Choroid plexus epithelial cell (primary cell): Measurements from ENCODE around the gene HOXC11.

Experiments
- DNase-seq: peaks from one replicate; pipeline ENCODE4 v3.0.0-alpha.2; 2010; ENCODE audit warnings: low read depth
- H3K4me3 ChIP-seq: 2 replicates; pipeline ENCODE4 v1.5.1; 2011; ENCODE audit warnings: low read depth, mild to moderate bottlenecking, control low read depth, low read length, moderate library complexity
- TF ChIP-seq, protein P1 (sequence below): conservative IDR thresholded peaks from 2 replicates; pipeline ENCODE4 v1.5.1; 2011; ENCODE audit warnings: low read depth, mild to moderate bottlenecking, control low read depth, inconsistent platforms, low read length, moderate library complexity

Gene HOXC11

DNA sequence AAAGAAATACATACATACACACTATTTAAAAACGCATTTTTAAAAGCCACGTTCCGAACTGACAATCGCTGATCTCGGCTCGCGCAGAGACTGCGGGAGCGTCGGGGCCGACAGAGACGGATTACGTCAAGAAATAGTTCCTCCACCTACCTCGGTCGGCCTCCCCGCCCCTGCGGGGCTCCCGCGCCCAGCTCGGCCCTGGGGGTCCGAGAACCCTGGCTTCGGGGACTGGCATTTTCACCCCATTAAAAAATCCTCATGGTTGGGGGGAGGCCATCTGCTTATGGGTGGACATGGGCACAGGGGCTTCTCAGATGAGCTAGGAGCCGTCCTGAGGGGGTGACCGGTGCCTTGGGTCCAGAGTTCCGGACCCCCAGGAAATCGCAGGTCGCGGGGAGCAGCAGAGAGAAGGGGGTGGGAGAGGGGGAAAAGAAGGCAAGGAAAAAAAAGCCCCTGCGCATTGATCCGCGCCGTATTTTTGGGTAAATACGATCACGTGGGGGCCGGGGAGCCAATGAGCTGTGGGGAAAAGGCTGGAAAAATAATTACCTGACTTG is 26.7 kb downstream of the HOXC11 start:
- H3K4me3 ChIP-seq, result no peak overlapping the region
- TF ChIP-seq, protein P1, sequence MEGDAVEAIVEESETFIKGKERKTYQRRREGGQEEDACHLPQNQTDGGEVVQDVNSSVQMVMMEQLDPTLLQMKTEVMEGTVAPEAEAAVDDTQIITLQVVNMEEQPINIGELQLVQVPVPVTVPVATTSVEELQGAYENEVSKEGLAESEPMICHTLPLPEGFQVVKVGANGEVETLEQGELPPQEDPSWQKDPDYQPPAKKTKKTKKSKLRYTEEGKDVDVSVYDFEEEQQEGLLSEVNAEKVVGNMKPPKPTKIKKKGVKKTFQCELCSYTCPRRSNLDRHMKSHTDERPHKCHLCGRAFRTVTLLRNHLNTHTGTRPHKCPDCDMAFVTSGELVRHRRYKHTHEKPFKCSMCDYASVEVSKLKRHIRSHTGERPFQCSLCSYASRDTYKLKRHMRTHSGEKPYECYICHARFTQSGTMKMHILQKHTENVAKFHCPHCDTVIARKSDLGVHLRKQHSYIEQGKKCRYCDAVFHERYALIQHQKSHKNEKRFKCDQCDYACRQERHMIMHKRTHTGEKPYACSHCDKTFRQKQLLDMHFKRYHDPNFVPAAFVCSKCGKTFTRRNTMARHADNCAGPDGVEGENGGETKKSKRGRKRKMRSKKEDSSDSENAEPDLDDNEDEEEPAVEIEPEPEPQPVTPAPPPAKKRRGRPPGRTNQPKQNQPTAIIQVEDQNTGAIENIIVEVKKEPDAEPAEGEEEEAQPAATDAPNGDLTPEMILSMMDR, result no peak
- DNase-seq, result no peak

DNA sequence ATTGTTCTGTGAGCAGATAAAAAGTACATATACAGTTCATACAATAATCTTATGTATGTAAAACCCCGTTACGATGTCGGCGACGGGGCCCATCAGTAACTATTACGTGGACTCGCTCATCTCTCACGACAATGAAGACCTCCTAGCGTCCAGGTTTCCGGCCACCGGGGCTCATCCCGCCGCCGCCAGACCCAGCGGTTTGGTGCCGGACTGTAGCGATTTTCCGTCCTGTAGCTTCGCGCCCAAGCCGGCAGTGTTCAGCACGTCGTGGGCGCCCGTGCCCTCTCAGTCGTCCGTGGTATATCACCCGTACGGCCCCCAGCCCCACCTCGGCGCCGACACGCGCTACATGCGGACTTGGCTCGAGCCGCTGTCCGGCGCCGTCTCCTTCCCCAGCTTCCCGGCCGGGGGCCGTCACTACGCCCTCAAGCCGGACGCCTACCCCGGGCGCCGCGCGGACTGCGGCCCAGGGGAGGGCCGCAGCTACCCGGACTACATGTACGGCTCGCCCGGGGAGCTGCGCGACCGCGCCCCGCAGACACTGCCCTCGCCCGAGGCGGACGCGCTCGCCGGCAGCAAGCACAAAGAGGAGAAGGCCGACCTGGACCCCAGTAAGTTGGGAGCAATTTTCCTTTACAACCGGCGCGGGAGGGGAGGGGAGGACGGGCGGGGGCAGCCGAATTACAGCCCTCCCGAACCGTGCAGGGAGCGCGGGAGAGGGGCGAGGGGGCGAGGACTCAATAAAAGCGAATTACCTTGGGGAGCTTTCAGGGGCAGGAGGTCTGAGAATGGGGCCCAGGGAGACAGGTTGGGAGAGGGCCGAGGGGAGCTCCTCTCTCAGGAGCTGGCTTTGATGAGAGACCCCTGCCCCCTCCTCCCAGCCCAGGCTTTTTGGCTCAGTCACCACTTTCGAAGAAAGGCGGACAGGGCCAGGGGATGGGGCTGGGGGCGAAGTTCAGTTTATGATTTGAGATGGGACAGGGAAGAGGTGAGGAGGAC is 27.5 kb downstream of the HOXC11 start, which contains the start of gene HOXC9:
TSS of gene HOXC9 (plus strand) at position 46 of the 999 bp plus-strand sequence. CDS start at position 74, 28 bp downstream.
- TF ChIP-seq, protein P1, result no peak
- DNase-seq, result no peak
- no peak within 1 kb of the TSS for H3K4me3 ChIP-seq

DNA sequence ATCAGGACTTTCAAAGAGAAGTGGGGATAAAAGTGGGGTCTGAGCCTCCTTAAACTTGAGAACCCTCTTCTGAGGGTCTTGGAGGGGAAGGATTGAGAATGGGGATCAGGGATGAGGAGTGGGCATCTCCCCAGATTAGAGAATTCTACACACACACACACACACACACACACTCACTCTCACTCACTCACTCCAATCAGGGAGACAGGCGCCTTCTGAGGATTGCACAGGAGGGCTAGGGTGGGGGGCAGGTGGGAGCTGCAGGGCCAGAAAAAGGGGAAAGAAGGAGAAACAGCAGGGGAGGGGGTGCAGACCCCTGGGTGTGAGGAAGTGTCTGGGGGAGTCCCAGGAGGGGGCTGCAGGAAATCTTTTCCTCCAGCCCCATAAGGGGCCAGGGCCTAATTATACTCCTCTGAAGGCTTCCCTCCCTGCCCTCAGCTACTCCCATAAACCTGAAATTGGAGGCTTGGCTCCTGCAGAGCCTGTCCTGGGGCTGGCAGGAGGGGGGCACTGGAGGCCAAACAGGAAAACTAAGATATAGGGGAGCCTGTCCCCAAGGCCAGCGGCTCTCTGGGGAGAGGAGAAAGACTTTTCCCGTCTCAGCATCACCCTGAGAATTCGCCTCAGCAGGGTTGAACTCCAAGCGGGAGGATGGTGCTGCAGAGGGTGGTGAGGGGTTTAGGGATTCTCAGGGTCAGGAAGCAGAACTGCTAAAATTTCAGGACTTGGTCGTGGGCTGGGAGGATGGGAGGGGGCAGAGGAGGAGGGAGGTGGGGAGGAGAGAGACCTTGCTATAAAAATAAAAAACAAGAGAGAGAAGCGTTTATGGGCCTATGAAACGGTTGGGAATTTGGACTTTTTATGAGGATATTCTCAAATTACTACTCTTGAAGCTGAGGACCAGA is 28.6 kb downstream of the HOXC11 start:
- TF ChIP-seq, protein P1, result no peak
- no peak for DNase-seq
- H3K4me3 ChIP-seq, result no peak overlapping the region

DNA sequence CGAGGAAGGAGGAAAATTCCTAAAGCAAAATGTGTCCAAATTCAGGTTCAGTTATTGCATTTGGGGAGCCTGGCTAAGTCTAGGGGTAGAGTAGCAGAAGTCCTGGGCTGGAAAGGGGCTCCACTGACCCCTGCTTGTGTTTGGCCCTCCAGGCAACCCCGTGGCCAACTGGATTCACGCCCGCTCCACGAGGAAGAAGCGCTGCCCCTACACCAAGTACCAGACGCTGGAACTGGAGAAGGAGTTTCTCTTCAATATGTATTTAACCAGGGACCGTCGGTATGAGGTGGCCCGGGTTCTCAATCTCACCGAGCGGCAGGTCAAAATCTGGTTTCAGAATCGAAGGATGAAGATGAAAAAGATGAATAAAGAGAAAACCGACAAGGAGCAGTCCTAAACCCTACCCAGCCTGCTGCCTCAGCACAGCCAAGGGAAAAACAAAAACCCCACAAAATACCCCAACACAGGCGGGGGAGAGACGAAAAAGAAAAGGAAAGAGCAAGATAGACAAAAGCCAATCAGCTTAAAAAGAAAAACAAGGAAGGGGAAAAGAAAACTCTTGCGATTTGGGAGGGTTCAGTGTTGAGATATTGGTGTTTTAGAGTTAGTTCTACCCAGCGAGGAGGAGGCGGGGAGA is 29.5 kb downstream of the HOXC11 start:
- H3K4me3 ChIP-seq, result no peak overlapping the region
- TF ChIP-seq, protein P1, result no peak
- DNase-seq, result no peak

DNA sequence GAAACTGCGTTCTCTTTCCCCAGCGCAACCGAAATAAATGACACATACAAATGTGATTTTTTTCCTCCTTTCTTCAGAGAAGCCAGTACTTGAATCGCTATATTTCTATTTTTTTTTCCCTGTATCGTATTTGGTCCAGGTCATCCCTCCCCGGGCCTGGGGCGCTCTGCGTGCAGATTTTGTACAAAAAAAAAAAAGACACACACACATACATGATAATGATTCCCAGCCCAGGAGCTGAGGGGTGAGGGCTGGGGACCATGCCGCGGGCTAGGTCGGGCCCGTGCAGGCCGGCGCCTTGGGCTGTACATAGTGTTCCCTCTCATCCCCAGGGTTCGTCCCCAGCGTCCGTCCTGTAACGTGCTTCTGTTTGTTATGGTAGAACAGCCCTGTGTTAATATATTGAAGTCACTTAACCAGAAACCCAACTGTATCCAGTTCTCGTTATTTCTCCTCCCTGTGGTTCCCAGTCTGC is 30.0 kb downstream of the HOXC11 start:
- no peak overlapping the region for H3K4me3 ChIP-seq
- TF ChIP-seq, protein P1, result no peak
- no peak for DNase-seq

DNA sequence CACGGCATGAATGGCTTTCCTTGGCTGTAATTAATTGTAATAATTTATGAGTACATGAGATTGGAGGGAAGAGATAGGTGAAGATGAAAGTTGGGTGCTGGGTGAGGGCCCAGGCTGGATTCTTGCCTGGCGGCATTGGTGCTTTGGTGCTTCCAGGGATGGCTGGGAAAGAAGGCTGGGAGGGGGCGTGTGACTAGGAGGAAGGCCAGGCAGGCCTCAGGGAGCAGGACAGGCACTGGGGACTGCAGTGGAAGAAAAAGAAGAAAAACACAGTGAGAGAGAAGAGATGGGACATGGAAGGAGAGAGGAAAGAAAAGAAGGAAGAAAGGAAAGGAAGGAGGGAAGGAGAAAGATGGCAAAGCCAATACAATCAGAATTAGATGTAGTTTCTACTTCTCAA is 30.7 kb downstream of the HOXC11 start:
- DNase-seq, result no peak
- TF ChIP-seq, protein P1, result no peak
- H3K4me3 ChIP-seq, result no peak overlapping the region
